CD4-positive, alpha-beta T cell treated with Interferon alpha-2 for 1 hour (primary cell): ENCODE results near the gene ATF6.
"Not testable (repeated sequence)": the region's sequence is repeated elsewhere in the genome, so short reads cannot be mapped to it uniquely, and the experiment has no call there.

Experiments used
- DNase-seq, 2 donors: peaks; one replicate each; pipeline ENCODE4 v3.0.0-alpha.2; 2020 to 2022

ATF6 gene

DNA sequence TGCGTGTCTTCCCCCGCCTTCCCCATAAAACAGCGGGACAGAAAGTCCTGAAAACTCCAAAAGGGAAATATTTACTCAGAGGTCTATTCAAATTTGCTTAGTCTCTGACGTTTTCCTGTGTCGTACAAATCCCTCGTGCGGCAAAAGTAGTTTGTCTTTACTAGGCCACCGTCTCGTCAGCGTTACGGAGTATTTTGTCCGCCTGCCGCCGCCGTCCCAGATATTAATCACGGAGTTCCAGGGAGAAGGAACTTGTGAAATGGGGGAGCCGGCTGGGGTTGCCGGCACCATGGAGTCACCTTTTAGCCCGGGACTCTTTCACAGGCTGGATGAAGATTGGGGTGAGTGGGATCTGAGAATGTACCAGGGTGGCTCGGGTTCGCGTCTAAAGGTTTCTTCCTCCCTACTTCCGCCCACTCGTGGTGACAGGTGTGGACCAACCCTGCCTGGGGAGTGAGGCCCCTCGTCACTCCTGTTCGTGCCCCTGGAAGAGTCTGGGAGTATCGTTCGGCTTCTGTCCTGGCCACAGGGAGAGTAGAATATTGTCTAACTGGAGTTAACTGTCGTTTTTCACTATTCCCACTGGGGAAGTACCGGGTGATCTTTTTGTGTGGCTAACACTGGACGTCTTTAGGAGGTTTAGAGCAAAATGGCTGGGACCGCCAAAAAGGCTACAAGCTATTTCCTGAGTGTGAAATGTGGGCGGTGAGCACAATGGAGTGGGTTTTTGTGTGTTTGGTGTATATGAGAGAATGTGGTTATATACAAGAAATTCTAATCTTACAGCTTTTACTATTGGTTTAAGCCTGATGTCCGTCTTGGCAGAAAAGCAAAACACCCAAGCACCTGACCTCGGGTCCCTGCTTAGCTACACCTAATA is at the start of gene ATF6:
ATF6 (plus strand) TSS at position 219 of the 880 bp plus-strand sequence; CDS start at position 260, 41 bp downstream.
- peak; percentile 83 to 89 for DNase-seq

GRCh38 chr1:161718559-161719324 is 47.4 kb upstream of the ATF6 start:
- no peak for DNase-seq

DNA sequence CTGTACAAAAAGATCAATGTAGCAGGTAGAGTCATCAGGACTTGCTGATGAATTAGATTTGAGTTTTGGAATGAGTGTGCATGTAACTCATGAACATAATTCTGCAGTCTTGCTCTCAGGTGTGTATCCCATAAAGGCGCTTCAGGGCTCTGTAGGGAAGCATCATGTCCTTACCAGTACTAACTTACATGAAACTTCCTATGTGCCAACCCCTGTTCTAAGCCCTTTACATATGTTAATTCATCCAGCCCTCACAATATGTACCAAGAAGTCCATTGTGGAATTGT is 46.9 kb upstream of the ATF6 start:
- DNase-seq, result no peak

- no peak for DNase-seq
These were observed 45.7 kb upstream of the ATF6 start for GRCh38 chr1:161720422-161720821.

- DNase-seq, result no peak
These were observed 45.0 kb upstream of the ATF6 start, which contains the start of gene FCRLB for GRCh38 chr1:161720956-161721737. Gene FCRLB (plus strand): TSS chr1:161721544. CDS start chr1:161722673, 1,129 bp downstream.

DNA sequence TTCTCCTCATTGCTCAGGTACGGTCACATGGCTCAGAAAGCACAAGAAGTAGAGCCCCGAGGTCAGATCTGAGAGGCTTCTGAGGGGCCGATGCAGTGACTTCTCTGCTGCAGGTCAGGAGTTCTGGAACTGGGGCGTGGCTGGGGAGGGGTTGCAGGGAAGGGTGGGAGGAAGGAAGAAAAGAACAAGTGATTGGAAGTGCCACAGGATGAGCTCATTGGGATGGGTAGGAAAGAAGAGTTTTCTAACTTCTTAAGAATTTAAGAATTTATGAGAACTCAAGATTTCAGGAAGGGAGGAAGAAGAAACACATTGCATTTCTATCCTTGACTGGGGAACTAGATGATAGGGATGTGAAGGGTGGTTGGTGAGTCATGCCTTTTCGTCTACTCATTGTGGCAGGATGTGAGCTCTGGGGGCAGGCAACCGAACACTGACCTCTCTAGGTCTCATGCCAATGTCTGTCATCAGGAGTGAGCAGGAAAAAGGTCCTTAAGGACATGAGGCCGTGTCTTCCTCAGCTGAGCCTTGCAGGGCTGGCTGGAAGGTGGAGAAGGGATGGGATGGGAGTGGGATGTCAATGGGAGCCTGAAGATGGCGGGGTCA is 44.3 kb upstream of the ATF6 start:
- DNase-seq, result peak in 1 of 2 donors; percentile 52

DNA sequence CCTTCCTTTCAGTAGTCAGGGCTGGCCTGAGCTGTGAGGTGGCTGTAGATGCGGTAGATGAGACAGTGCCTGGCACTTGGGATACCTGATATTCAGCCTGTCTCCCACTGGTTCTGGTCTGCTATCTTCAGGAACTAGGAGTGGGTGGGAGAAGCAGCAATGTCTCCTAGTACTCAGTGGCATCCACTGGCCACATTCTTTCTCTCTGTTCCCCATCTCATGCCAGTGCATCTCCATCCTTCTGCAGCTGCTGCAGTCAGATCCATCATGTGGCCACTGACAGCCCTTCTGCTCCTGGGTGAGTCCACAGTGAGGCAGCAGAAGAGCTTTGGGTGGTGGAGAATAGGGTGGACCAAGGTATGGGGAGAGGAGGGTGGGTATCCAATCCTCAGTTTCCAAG is 43.7 kb upstream of the ATF6 start:
- DNase-seq, result no peak

DNA sequence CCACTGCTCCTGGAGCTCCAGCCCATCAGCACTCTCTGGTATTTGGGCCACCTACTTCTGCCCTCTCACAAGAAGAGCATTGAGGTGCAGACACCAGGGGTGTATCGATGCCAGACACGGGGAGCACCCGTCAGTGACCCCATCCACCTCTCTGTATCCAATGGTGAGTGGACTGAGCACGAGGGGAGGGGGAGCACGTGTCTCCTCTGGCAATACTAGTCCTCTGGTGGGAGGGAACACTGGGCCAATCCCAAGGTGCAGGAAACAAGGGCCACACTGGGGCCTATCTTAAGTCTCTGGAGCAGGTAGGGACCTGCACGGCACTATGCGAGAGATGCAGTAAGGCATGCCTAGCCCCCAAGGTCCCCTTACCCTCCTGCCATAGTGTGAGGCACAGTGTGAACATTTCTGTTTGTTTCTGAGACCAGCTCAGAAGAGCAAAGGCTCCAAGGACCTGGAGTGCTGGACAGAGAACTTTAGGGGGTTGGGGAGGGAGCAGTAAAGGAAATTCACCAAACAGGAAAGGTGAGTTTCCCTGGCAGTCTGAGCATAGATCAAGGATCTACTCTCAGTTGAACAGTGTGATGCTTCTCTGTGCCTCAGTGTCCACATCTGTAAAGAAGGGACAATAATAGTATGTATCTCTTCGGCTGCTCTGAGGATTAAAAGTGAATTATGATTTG is 42.5 kb upstream of the ATF6 start:
- no peak for DNase-seq

DNA sequence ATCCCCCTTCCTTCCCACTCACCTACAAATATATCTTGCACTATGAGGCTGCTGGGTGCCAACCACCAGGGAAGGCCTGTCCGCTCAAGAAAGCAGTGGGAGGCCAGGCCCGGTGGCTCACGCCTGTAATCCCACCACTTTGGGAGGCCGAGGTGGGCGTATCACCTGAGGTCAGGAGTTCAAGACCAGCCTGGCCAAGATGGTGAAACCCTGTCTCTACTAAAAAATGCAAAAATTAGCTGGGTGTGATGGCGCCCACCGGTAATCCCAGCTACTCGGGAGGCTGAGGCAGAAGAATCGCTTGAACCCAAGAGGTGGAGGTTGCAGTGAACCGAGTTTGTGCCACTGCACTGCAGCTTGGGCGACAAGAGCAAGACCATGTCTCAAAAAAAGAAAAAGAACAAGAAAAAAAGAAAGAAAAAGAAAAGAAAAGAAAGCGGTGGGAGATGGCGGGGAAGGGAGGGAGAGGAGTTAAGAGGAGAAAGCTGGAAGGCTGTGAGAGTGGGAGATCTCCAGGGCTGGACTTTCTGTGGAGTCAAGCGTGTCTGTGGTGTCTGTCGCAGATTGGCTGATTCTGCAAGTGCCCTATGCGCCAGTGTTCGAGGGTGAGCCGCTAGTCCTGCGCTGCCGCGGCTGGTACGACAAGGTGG is 40.7 kb upstream of the ATF6 start:
- DNase-seq, result not testable (repeated sequence)

DNA sequence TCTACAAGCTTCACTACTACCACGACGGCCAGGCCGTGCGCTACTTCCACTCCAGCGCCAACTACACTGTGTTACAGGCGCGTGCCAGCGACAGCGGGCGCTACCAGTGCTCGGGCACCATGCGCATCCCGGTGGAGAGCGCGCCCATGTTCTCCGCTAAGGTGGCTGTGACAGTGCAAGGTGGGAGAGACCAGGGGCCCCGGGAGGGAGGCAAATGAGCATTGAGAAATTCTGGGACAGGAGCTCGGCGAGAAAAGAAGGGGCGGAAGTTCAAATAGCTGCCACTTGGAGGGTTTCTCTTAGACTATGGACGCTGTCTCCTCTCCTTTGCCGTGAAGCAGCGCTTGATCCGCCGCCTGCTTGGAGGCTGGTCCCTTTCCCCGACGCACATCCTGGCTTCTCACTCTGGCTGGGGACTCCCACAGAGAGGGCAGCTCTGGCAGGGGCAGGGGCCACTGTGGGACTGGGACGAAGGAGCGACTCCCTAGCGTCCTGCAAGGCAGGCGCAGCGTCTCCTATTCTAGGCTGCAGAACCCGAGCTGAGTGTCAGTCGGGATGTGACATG is 40.1 kb upstream of the ATF6 start:
- DNase-seq, result peak in 1 of 2 donors; percentile 35

GRCh38 chr1:161726473-161727255 is 39.5 kb upstream of the ATF6 start:
- DNase-seq, result peak; percentile 69 to 79

DNA sequence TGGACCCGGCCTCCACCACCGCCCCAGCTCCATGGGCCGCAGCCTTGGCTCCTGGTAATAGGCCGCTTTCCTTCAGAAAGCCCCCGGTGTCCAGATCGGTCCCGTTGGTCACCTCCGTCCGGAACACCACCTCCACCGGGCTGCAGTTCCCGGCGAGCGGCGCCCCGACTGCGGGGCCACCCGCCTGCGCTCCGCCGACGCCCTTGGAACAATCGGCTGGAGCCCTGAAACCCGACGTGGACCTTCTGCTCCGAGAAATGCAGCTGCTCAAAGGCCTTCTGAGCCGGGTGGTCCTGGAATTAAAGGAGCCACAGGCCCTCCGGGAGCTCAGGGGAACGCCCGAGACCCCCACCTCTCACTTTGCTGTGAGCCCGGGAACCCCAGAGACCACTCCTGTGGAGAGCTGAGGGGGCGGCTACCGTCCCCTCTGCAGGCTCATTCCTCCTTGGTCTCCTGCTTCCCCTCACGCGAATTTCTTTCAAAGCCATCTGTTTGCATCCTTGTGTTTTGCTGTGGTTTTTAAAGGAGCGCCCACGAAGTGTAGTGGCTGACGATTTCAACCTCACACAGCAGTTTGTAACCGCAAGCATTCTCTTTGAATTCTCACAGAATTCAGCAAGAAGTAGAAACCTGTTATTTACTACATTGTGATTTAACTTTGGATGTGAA is 38.7 kb upstream of the ATF6 start:
- peak; percentile 23 to 66 for DNase-seq

GRCh38 chr1:161728376-161729226 is 37.5 kb upstream of the ATF6 start:
- DNase-seq, result no peak

DNA sequence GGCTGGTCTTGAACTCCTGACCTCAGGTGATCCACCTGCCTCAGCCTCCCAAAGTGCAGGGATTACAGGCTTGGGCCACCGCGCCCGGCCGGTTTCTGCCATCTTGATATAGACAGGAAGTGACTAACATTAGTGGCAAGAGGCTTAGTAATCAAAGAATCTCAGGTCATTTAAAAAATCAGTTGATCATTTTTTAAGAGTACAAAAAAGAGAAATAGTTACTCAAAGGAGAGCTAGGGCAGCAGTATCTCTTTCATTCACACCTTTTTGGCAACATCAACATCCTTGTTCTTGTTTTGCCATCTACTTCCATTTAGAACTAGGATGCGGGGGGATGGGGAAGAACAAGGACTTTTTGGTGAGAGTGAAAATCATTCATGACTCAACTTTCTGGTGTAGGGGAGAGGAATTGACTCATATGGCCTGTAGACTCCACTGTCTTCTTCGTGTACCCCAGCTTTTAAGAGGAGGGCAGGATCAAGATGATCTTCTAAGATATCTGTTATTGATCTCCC is 36.0 kb upstream of the ATF6 start:
- DNase-seq, result peak in 1 of 2 donors; percentile 25

DNA sequence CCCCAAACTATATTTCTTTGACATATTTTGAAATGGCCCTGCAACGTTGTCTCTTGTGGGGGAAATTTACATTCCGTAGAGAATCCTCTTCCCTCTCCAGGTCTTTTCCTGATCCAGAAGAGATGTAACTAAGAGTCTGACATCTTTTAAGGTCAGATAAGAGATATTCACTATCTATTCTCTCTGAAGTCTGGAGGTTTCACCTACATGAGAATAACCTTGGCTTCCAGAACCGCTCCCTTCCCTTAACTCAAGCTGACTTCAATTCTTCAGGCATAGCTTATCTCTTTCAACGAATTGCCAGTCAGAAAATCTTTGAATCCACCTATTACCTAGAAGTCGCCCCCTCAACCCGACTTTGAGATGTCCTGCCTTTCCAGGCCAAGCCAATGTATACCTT is 34.9 kb upstream of the ATF6 start:
- no peak for DNase-seq

- no peak for DNase-seq
These were observed 34.0 kb upstream of the ATF6 start for GRCh38 chr1:161731981-161732718.

- DNase-seq, result no peak
These were observed 32.6 kb upstream of the ATF6 start for GRCh38 chr1:161733526-161733925.

DNA sequence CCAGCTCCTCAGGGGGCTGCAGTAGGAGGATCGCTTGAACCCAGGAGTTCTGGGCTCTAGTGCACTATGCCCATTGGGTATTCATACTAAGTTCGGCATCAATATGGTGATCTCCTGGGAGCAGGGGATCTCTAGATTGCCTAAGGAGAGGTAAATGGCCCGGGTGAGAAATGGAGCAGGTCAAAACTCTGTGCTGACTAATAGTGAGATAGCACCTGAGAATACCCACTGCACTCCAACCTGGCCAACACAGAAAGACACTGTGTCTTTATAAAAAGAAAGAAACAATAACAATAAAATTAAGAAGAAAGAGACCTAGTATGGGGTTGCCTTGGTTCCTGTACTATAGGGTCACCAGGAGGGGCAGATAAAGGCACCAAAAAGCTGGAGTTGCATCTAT is 30.3 kb upstream of the ATF6 start:
- no peak for DNase-seq
